Endothelial cell of umbilical vein (primary cell): Measurements from ENCODE around the gene SMTNL1. TPM values are rescaled to one million over a fixed set of nuclear protein-coding genes. Genes with fewer than 3 reads are reported as not detected.

ENCODE experiments used
- BruUV-seq: library from RNA; stranded (reverse); fragments of 400-500 nt; replicated peaks from 2 replicates; lab custom pipeline; 2021; lab: Mats Ljungman, UMichigan
- CTCF ChIA-PET: fragments of 300-600, 350-600 bp; sonication (Branson Sonifier 250); formaldehyde crosslinking; loops from one replicate; lab custom pipeline; 2021; ENCODE audit warnings: antibody characterized with exemption, inconsistent platforms; lab: Charles Lee
- POLR2A ChIA-PET: fragments of 300-600, 350-600 bp; sonication (Branson Sonifier 250); formaldehyde crosslinking; loops from one replicate; lab custom pipeline; 2021; ENCODE audit warnings: antibody characterized with exemption, inconsistent platforms; lab: Charles Lee
- DNase-seq: peaks from one replicate; pipeline ENCODE4 v3.0.0-alpha.2; 2011; ENCODE audit warnings: low read depth, low spot score
- FAIRE-seq: peaks from 2 replicates; lab custom pipeline; 2011; peaks lifted over from hg19 to GRCh38; lab: Jason Lieb, UNC
- H2AFZ ChIP-seq: 2 replicates; pipeline ENCODE4 v1.6.0; 2012; ENCODE audit warnings: low read depth, low read length, control low read depth, inconsistent platforms
- H3K27ac ChIP-seq: 2 replicates; pipeline ENCODE4 v1.5.1; 2011; ENCODE audit warnings: low read depth, mild to moderate bottlenecking, control low read depth, low read length, moderate library complexity; ENCODE audit not compliant: insufficient read depth
- H3K27me3 ChIP-seq, 2 experiments: 2 replicates each; pipeline versions ENCODE4 v1.6.0 to v1.6.1; 2011; ENCODE audit warnings: low read length in 2 of 2, mixed read lengths in 1 of 2; ENCODE audit not compliant: control insufficient read depth in 2 of 2, insufficient read depth in 2 of 2
- H3K36me3 ChIP-seq, 2 experiments: 2 replicates in 1 of 2; 3 replicates in 1 of 2; pipeline ENCODE4 v1.5.1; 2011; ENCODE audit warnings: low read length in 2 of 2, mild to moderate bottlenecking in 1 of 2, moderate library complexity in 1 of 2; ENCODE audit not compliant: control insufficient read depth in 2 of 2, insufficient read depth in 2 of 2; ENCODE audit errors: extremely low read depth in 1 of 2
- H3K4me1 ChIP-seq: 3 replicates; pipeline ENCODE4 v1.5.1; 2011; ENCODE audit warnings: mild to moderate bottlenecking, low read length; ENCODE audit not compliant: control insufficient read depth, insufficient read depth; ENCODE audit errors: extremely low read depth
- H3K4me2 ChIP-seq: 2 replicates; pipeline ENCODE4 v1.6.1; 2011; ENCODE audit warnings: low read length, control low read depth, mixed read lengths; ENCODE audit not compliant: insufficient read depth
- H3K4me3 ChIP-seq, 3 experiments: fragments of 200-600 bp in 1 of 3; sonication (generic), shearing (Covaris generic) in 1 of 3; replicated peaks in 1 of 3; 2 replicates each; pipeline ENCODE4 v1.5.1; 2011 to 2016; ENCODE audit warnings: control low read depth in 3 of 3, low read length in 3 of 3, mild to moderate bottlenecking in 2 of 3, inconsistent platforms in 1 of 3, low read depth in 1 of 3, moderate library complexity in 1 of 3; ENCODE audit not compliant: insufficient read depth in 1 of 3
- H3K79me2 ChIP-seq: 2 replicates; pipeline ENCODE4 v1.6.0; 2012; ENCODE audit warnings: low read length, inconsistent platforms; ENCODE audit not compliant: control insufficient read depth, insufficient read depth
- H3K9ac ChIP-seq: replicated peaks from 2 replicates; pipeline ENCODE3; 2011; ENCODE audit warnings: low read length, control low read depth; ENCODE audit not compliant: insufficient read depth; ENCODE audit errors: extremely low read depth
- H3K9me1 ChIP-seq: replicated peaks from 3 replicates; pipeline ENCODE4 v1.6.0; 2011; ENCODE audit warnings: mild to moderate bottlenecking, low read length; ENCODE audit not compliant: control insufficient read depth, insufficient read depth; ENCODE audit errors: extremely low read depth
- H3K9me3 ChIP-seq: replicated peaks from 2 replicates; pipeline ENCODE4 v1.5.1; 2012; ENCODE audit warnings: low read length, inconsistent platforms; ENCODE audit not compliant: control insufficient read depth, insufficient read depth
- H4K20me1 ChIP-seq: replicated peaks from 2 replicates; pipeline ENCODE3; 2011; ENCODE audit warnings: mild to moderate bottlenecking, low read length; ENCODE audit not compliant: control insufficient read depth, insufficient read depth; ENCODE audit errors: extremely low read depth
- EZH2 ChIP-seq: IDR thresholded peaks from 2 replicates; pipeline ENCODE4 v1.6.1; 2012; ENCODE audit warnings: borderline replicate concordance, low read depth, mild to moderate bottlenecking, moderate library complexity, low read length, inconsistent platforms; ENCODE audit not compliant: severe bottlenecking
- FOS ChIP-seq: IDR thresholded peaks from 2 replicates; pipeline ENCODE4 v1.6.1; 2011; ENCODE audit warnings: mild to moderate bottlenecking, low read length, moderate library complexity, borderline replicate concordance; ENCODE audit not compliant: insufficient read depth
- GATA2 ChIP-seq: IDR thresholded peaks from 2 replicates; pipeline ENCODE4 v1.7.0; 2011; ENCODE audit warnings: low read depth, mild to moderate bottlenecking, moderate library complexity, mixed read lengths, low read length; ENCODE audit not compliant: insufficient read length, insufficient read depth
- JUN ChIP-seq: IDR thresholded peaks from 2 replicates; pipeline ENCODE4 v1.6.1; 2011; ENCODE audit warnings: borderline replicate concordance, low read depth; ENCODE audit not compliant: insufficient read length, insufficient read depth
- MYC ChIP-seq: IDR thresholded peaks from one replicate; pipeline ENCODE4 v1.6.1; 2011; ENCODE audit warnings: mild to moderate bottlenecking, low read depth, low read length
- POLR2A ChIP-seq: IDR thresholded peaks from 2 replicates; pipeline ENCODE4 v1.6.1; 2012; ENCODE audit warnings: low read depth, mild to moderate bottlenecking, control low read depth, low read length
- POLR2AphosphoS5 ChIP-seq: IDR thresholded peaks from 2 replicates; pipeline ENCODE4 v1.6.1; 2012; ENCODE audit warnings: low read depth, mild to moderate bottlenecking, control low read depth, low read length, moderate library complexity; ENCODE audit not compliant: insufficient read depth
- dilution Hi-C: fragments of 300-500 bp; cut with MboI; formaldehyde crosslinking; loops from one replicate; pipeline ENCODE4 v1.15.0; 2019; ENCODE audit warnings: low sequenced_read_pairs; ENCODE audit not compliant: extremely low pct_ligation_motif_present
- intact Hi-C: fragments of 100-400 bp; cut with micrococcal nuclease; formaldehyde crosslinking; loops from one replicate; pipeline ENCODE4 v1.10.0; 2022
- polyA plus RNA-seq, 4 experiments: library from polyadenylated mRNA; depleted of rRNA in 3 of 4; stranded (reverse) in 3 of 4; unstranded in 1 of 4; fragments of >200 nt; gene quantifications; 2 replicates each; pipeline versions ENCODE4 v1.2.1 to v1.2.3, GENCODE V29; 2011 to 2012; ENCODE audit warnings: missing spikeins in 1 of 4
- total RNA-seq: library from RNA; stranded (reverse); gene quantifications from 2 replicates; pipeline ENCODE4 v1.2.3, GENCODE V29; 2021
- TF ChIP-seq, protein P1 (sequence below): IDR thresholded peaks from 2 replicates; pipeline ENCODE4 v1.6.1; 2011; ENCODE audit not compliant: insufficient read depth, insufficient read length
- TF ChIP-seq, protein P2 (sequence below), 2 donors: IDR thresholded peaks; 1 replicate in 1 of 2; 2 replicates in 1 of 2; pipeline ENCODE4 v1.5.1; 2011; ENCODE audit warnings: low read length in 2 of 2, mild to moderate bottlenecking in 2 of 2, moderate library complexity in 2 of 2, control low read depth in 1 of 2, inconsistent platforms in 1 of 2, low read depth in 1 of 2; ENCODE audit not compliant: insufficient read depth in 1 of 2; ENCODE audit errors: extremely low read depth in 1 of 2

The SMTNL1 gene
- total and polyA plus RNA-seq, 2 donors (not counting 3 experiments of a cell fraction or from before 2014, with no cell fraction given) = not detected

DNA sequence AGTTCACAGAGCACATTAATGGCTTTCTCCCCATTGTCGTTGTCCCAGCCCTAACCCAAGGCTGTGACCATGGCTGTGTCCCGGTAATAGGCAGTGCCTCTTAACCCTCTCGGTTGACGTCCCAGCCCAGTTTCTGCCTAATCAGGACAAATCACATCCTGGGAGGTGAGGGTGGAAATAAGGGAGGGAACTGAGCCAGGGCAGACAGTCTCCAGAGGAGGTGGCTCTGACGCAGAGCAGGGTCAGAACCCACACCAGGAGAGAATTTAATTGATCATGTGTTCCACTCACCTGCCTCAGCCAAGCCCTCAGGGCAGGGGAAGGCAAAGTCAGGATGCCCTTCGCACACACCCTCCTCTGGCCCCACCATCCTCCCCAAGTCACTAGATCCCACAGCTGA lies 38.9 kb upstream of the SMTNL1 start:
- intact Hi-C loops = no loop called here
- H3K9me3 ChIP-seq = no peaks in the 10 kb centered on the region
- TF ChIP-seq, protein P1, sequence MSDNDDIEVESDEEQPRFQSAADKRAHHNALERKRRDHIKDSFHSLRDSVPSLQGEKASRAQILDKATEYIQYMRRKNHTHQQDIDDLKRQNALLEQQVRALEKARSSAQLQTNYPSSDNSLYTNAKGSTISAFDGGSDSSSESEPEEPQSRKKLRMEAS = no peak
- TF ChIP-seq FOS = no peak
- no peak for TF ChIP-seq POLR2AphosphoS5
- no peak for TF ChIP-seq GATA2
- TF ChIP-seq EZH2 = no peak
- no peak for TF ChIP-seq JUN
- TF ChIP-seq, protein P2, sequence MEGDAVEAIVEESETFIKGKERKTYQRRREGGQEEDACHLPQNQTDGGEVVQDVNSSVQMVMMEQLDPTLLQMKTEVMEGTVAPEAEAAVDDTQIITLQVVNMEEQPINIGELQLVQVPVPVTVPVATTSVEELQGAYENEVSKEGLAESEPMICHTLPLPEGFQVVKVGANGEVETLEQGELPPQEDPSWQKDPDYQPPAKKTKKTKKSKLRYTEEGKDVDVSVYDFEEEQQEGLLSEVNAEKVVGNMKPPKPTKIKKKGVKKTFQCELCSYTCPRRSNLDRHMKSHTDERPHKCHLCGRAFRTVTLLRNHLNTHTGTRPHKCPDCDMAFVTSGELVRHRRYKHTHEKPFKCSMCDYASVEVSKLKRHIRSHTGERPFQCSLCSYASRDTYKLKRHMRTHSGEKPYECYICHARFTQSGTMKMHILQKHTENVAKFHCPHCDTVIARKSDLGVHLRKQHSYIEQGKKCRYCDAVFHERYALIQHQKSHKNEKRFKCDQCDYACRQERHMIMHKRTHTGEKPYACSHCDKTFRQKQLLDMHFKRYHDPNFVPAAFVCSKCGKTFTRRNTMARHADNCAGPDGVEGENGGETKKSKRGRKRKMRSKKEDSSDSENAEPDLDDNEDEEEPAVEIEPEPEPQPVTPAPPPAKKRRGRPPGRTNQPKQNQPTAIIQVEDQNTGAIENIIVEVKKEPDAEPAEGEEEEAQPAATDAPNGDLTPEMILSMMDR (IDR thresholded peaks at IDR 0.05; ENCODE audit: extremely low read depth in 1 of 2, insufficient read depth in 1 of 2, low read depth in 1 of 2, low read length in 2 of 2) = no peak
- no peak for TF ChIP-seq POLR2A
- no peak for TF ChIP-seq MYC
- no peak overlapping the region for H3K9ac ChIP-seq
- no peaks in the 10 kb centered on the region for H4K20me1 ChIP-seq
- no TSS peak for BruUV-seq
- H3K4me3 ChIP-seq = no peak overlapping the region
- no peaks in the 10 kb centered on the region for H3K36me3 ChIP-seq
- H3K4me1 ChIP-seq = peaks cover 7% of the 10 kb centered on the region
- ChIA-PET CTCF (no interaction called here), POLR2A (interaction anchor here (0.7 kb wide), 1 partner anchor 15 kb away, joined by 4 read pairs; no protein-coding TSS in a partner anchor)
- H3K27ac ChIP-seq = no peak overlapping the region
- FAIRE-seq = no peak
- no peaks in the 10 kb centered on the region for H3K79me2 ChIP-seq
- H3K9me1 ChIP-seq = no peaks in the 10 kb centered on the region
- no peak for DNase-seq
- no peak overlapping the region for H3K4me2 ChIP-seq
- H2AFZ ChIP-seq = no peak overlapping the region
- H3K27me3 ChIP-seq = no peaks in the 10 kb centered on the region
- dilution Hi-C loops = no loop called here
